Neural progenitor cell (in vitro differentiated cells): Measurements from ENCODE around the gene PTCD3. TPM values are rescaled to one million over a fixed set of nuclear protein-coding genes. Genes with fewer than 3 reads are reported as not detected.

ENCODE experiments used
- DNase-seq: peaks from one replicate; pipeline ENCODE4 v3.0.0-alpha.2; 2016; ENCODE audit warnings: low spot score
- H2AFZ ChIP-seq: fragments of 200-600 bp; sonication (generic); replicated peaks from 2 replicates; pipeline ENCODE4 v1.6.1; 2016; ENCODE audit warnings: antibody characterized with exemption
- H3F3A ChIP-seq: fragments of 200-600 bp; sonication (generic); 2 replicates; pipeline ENCODE4 v1.6.1; 2016; ENCODE audit warnings: antibody characterized with exemption, low read depth
- H3K27ac ChIP-seq: fragments of 200-600 bp; sonication (generic); 2 replicates; pipeline ENCODE4 v1.5.1; 2016; ENCODE audit warnings: mild to moderate bottlenecking
- H3K27me3 ChIP-seq: fragments of 200-600 bp; sonication (generic); 2 replicates; pipeline ENCODE4 v1.6.1; 2016; ENCODE audit warnings: mild to moderate bottlenecking, moderate library complexity
- H3K36me3 ChIP-seq: fragments of 200-600 bp; sonication (generic); 2 replicates; pipeline ENCODE4 v1.5.1; 2016
- H3K4me1 ChIP-seq: fragments of 200-600 bp; sonication (generic); 2 replicates; pipeline ENCODE4 v1.6.1; 2016; ENCODE audit warnings: mixed run types
- H3K4me2 ChIP-seq: fragments of 200-600 bp; sonication (generic); 2 replicates; pipeline ENCODE4 v1.6.1; 2016
- H3K4me3 ChIP-seq: fragments of 200-600 bp; sonication (generic); 2 replicates; pipeline ENCODE4 v1.5.1; 2016
- H3K79me2 ChIP-seq: fragments of 200-600 bp; sonication (generic); 2 replicates; pipeline ENCODE4 v1.6.1; 2016; ENCODE audit warnings: low read depth
- H3K9ac ChIP-seq: fragments of 200-600 bp; sonication (generic); 2 replicates; pipeline ENCODE4 v1.6.1; 2016
- H3K9me3 ChIP-seq: fragments of 200-600 bp; sonication (generic); 2 replicates; pipeline ENCODE4 v1.5.1; 2016; ENCODE audit warnings: low read depth
- H4K20me1 ChIP-seq: fragments of 200-600 bp; sonication (generic); 2 replicates; pipeline ENCODE4 v1.6.1; 2016; ENCODE audit warnings: low read depth
- H3K27ac Mint-ChIP-seq: 3 replicates; pipeline ENCODE4 v1.8.0; 2021; ENCODE audit warnings: mixed read lengths
- H3K27me3 Mint-ChIP-seq: 2 replicates; pipeline ENCODE4 v1.8.0; 2022; ENCODE audit warnings: low read depth, mild to moderate bottlenecking, inconsistent platforms, moderate library complexity, mixed read lengths; ENCODE audit not compliant: insufficient read depth
- H3K36me3 Mint-ChIP-seq: 3 replicates; pipeline ENCODE4 v1.8.0; 2021; ENCODE audit warnings: mixed read lengths
- H3K4me1 Mint-ChIP-seq: 3 replicates; pipeline ENCODE4 v1.8.0; 2021; ENCODE audit warnings: mixed read lengths
- H3K4me3 Mint-ChIP-seq: 3 replicates; pipeline ENCODE4 v1.8.0; 2021; ENCODE audit warnings: mild to moderate bottlenecking, moderate library complexity, mixed read lengths
- H3K9me3 Mint-ChIP-seq: 3 replicates; pipeline ENCODE4 v1.8.0; 2020; ENCODE audit warnings: mixed read lengths
- EZH2 ChIP-seq: fragments of 200-600 bp; sonication (generic); IDR thresholded peaks from 2 replicates; pipeline ENCODE4 v1.6.1; 2017; ENCODE audit warnings: antibody characterized with exemption, mild to moderate bottlenecking, moderate library complexity
- EZH2phosphoT487 ChIP-seq: fragments of 200-600 bp; sonication (generic); IDR thresholded peaks from 2 replicates; pipeline ENCODE4 v1.6.1; 2017; ENCODE audit warnings: antibody characterized with exemption
- total RNA-seq: library from RNA; depleted of rRNA; stranded (reverse); fragments of >200 nt; gene quantifications from 2 replicates; pipeline ENCODE4 v1.2.3, GENCODE V29; 2015; ENCODE audit warnings: low replicate concordance
- TF ChIP-seq, protein P1 (sequence below): fragments of 200-600 bp; sonication (generic); IDR thresholded peaks from 2 replicates; pipeline ENCODE4 v1.5.1; 2017; ENCODE audit warnings: antibody characterized with exemption, mild to moderate bottlenecking

PTCD3 gene
- total RNA-seq, 1 donor from 2014 or later = 269 TPM

DNA sequence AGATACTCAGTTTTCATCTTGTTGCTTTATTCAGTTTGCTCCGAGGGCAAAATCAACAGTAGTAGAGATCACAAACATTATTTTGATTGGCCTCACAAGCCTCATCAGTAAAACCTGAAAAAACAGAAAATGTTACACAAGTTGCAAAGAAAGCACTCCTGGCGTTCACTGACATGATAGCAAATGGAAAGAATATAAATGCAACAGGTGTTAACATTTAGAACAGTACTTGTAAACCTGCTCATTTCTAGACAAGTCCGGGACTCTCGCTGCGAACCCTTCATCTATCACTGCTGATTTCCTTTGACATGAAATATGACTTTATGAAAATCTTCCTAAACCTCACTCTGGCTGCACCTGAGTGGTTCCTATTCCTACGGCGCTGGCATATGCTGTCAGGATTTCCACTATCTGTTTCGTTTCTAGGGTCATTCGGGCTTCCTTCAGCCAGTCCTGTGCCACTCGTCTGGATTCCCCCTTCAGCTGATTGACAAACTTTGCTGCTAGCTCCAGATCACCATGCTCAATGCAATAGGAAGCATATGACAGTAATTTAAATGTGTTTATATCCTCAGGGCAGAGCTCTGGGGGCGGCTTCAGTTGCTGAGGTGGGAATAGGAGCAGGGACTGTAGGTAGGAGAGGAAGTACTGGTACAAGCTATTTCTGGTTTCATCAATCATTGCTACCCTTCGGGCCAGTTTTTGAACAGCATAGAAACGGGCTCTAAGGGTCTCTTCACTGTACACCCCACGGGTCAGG lies 38.1 kb downstream of the PTCD3 start:
- peaks cover 33% of the 10 kb centered on the region for H3K36me3 Mint-ChIP-seq
- no peak overlapping the region for H3K4me3 Mint-ChIP-seq
- Histone ChIP-seq H3K4me3 (no peak overlapping the region), H3K4me1 (no peaks in the 10 kb centered on the region), H3K36me3 (peaks cover 2% of the 10 kb centered on the region), H3K9me3 (no peaks in the 10 kb centered on the region), H4K20me1 (no peaks in the 10 kb centered on the region), H3K27me3 (no peaks in the 10 kb centered on the region), H3K79me2 (no peaks in the 10 kb centered on the region), H3K4me2 (no peak overlapping the region), H3K27ac (no peak overlapping the region), H3K9ac (no peak overlapping the region), H2AFZ (no peak overlapping the region), H3F3A (peaks cover 33% of the 10 kb centered on the region)
- no peaks in the 10 kb centered on the region for H3K9me3 Mint-ChIP-seq
- DNase-seq = no peak
- no peaks in the 10 kb centered on the region for H3K27me3 Mint-ChIP-seq
- no peak overlapping the region for H3K27ac Mint-ChIP-seq
- H3K4me1 Mint-ChIP-seq = no peaks in the 10 kb centered on the region
- no peak for TF ChIP-seq EZH2phosphoT487
- no peak for TF ChIP-seq EZH2
- TF ChIP-seq, protein P1, sequence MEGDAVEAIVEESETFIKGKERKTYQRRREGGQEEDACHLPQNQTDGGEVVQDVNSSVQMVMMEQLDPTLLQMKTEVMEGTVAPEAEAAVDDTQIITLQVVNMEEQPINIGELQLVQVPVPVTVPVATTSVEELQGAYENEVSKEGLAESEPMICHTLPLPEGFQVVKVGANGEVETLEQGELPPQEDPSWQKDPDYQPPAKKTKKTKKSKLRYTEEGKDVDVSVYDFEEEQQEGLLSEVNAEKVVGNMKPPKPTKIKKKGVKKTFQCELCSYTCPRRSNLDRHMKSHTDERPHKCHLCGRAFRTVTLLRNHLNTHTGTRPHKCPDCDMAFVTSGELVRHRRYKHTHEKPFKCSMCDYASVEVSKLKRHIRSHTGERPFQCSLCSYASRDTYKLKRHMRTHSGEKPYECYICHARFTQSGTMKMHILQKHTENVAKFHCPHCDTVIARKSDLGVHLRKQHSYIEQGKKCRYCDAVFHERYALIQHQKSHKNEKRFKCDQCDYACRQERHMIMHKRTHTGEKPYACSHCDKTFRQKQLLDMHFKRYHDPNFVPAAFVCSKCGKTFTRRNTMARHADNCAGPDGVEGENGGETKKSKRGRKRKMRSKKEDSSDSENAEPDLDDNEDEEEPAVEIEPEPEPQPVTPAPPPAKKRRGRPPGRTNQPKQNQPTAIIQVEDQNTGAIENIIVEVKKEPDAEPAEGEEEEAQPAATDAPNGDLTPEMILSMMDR = no peak

DNA sequence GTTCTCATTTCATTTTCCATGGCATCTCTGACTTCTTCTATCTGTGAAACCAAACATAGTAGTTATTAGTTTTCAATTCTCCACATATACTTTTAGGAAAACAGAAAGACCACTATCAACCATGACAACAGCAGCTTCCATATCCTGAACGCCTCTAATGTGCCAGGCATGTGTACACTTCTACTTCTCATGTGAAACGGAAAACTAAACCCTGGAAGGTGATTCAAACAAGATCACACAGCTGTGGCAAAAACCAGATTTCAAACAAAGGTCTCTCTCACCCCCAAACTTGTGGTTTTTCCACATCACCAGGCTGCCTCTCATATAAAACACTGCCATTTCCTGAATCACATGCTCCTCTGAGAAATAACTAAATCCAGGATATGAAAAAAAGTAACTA lies 41.8 kb downstream of the PTCD3 start:
- Mint-ChIP-seq H3K4me3 (no peak overlapping the region), H3K27me3 (no peaks in the 10 kb centered on the region), H3K4me1 (no peaks in the 10 kb centered on the region), H3K9me3 (no peaks in the 10 kb centered on the region), H3K36me3 (peaks cover 34% of the 10 kb centered on the region), H3K27ac (no peak overlapping the region)
- H3K4me1 ChIP-seq = no peaks in the 10 kb centered on the region
- H3K9me3 ChIP-seq = no peaks in the 10 kb centered on the region
- no peaks in the 10 kb centered on the region for H3K27me3 ChIP-seq
- H3K4me2 ChIP-seq = no peak overlapping the region
- H3K9ac ChIP-seq = no peak overlapping the region
- DNase-seq = no peak
- H3F3A ChIP-seq = peaks cover 15% of the 10 kb centered on the region
- H3K4me3 ChIP-seq = no peak overlapping the region
- H2AFZ ChIP-seq = no peak overlapping the region
- TF ChIP-seq, protein P1 = no peak
- TF ChIP-seq EZH2 (no peak), EZH2phosphoT487 (no peak)
- no peak overlapping the region for H3K27ac ChIP-seq
- H3K79me2 ChIP-seq = no peaks in the 10 kb centered on the region
- H4K20me1 ChIP-seq = no peaks in the 10 kb centered on the region
- H3K36me3 ChIP-seq = peaks cover 5% of the 10 kb centered on the region

DNA sequence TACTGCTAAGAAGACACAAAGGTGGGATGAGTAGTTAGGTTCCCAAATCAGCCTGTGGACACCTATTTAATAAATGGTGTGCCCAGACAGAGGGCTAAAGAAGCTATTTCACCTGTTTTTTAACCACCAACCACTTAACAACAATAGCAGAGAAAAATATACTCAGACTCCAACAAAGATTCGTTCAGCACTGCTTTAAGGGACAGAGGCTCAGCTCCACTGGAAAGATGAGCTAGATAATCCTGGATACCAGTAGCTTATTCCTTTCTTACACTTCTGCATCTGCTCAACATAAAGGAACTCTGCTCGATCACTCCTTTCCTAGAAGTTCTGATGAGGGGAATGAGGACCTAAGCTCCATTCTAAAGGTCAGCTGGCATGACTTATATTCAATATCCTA lies 44.5 kb downstream of the PTCD3 start:
- no peaks in the 10 kb centered on the region for H3K9me3 Mint-ChIP-seq
- H3K4me2 ChIP-seq = no peak overlapping the region
- H3K4me3 ChIP-seq = no peak overlapping the region
- H2AFZ ChIP-seq = no peak overlapping the region
- no peaks in the 10 kb centered on the region for H3K4me1 ChIP-seq
- H3K27ac ChIP-seq = no peak overlapping the region
- DNase-seq = no peak
- H3K4me1 Mint-ChIP-seq = no peaks in the 10 kb centered on the region
- no peak overlapping the region for H3K9ac ChIP-seq
- no peaks in the 10 kb centered on the region for H3K27me3 ChIP-seq
- H3K9me3 ChIP-seq = no peaks in the 10 kb centered on the region
- no peak overlapping the region for H3K4me3 Mint-ChIP-seq
- no peaks in the 10 kb centered on the region for H4K20me1 ChIP-seq
- peaks cover 5% of the 10 kb centered on the region for H3K36me3 ChIP-seq
- H3K27me3 Mint-ChIP-seq = no peaks in the 10 kb centered on the region
- H3K36me3 Mint-ChIP-seq = peaks cover 23% of the 10 kb centered on the region
- H3K79me2 ChIP-seq = no peaks in the 10 kb centered on the region
- no peak overlapping the region for H3K27ac Mint-ChIP-seq
- no peak for TF ChIP-seq EZH2
- TF ChIP-seq, protein P1 = no peak
- TF ChIP-seq EZH2phosphoT487 = no peak
- no peaks in the 10 kb centered on the region for H3F3A ChIP-seq
